HEK293T (cell line): ENCODE results near the gene PDX1.

ENCODE experiments used
- CTCF ChIA-PET: fragments of 350-600 bp; formaldehyde crosslinking; extraction: SDS; loops from one replicate; lab custom pipeline; 2021; ENCODE audit warnings: antibody characterized with exemption, inconsistent platforms; lab: Yijun Ruan, JAX
- POLR2A ChIA-PET: fragments of 350-600 bp; formaldehyde crosslinking; extraction: SDS; loops from one replicate; lab custom pipeline; 2020; ENCODE audit warnings: antibody characterized with exemption, inconsistent platforms; lab: Yijun Ruan, JAX
- DNase-seq: peaks from one replicate; pipeline ENCODE4 v3.0.0; 2012; ENCODE audit warnings: mixed read lengths; ENCODE audit errors: extremely low spot score
- ARNT ChIP-seq: fragments of 450-650 bp; IDR thresholded peaks from 2 replicates; pipeline ENCODE4 v1.6.1; 2017; ENCODE audit warnings: mild to moderate bottlenecking
- BHLHE40 ChIP-seq: fragments of 450-650 bp; IDR thresholded peaks from 2 replicates; pipeline ENCODE4 v1.6.1; 2016; ENCODE audit warnings: mild to moderate bottlenecking, moderate library complexity, borderline replicate concordance
- CTBP1 ChIP-seq: fragments of 450-650 bp; IDR thresholded peaks from 2 replicates; pipeline ENCODE4 v1.6.1; 2016; ENCODE audit warnings: borderline replicate concordance
- ELF4 ChIP-seq: fragments of 450-650 bp; IDR thresholded peaks from 2 replicates; pipeline ENCODE4 v1.6.1; 2017; ENCODE audit warnings: antibody characterized with exemption
- FOXA1 ChIP-seq: fragments of 450-650 bp; IDR thresholded peaks from 2 replicates; pipeline ENCODE4 v1.6.1; 2016; ENCODE audit warnings: mild to moderate bottlenecking
- FOXK2 ChIP-seq: fragments of 450-650 bp; IDR thresholded peaks from 2 replicates; pipeline ENCODE4 v1.6.1; 2016; ENCODE audit warnings: mild to moderate bottlenecking
- FOXM1 ChIP-seq: fragments of 450-650 bp; IDR thresholded peaks from 2 replicates; pipeline ENCODE4 v1.6.1; 2017; ENCODE audit warnings: mild to moderate bottlenecking, borderline replicate concordance
- HDGF ChIP-seq: fragments of 450-650 bp; IDR thresholded peaks from 2 replicates; pipeline ENCODE4 v1.6.1; 2017; ENCODE audit warnings: antibody characterized with exemption, borderline replicate concordance
- L3MBTL2 ChIP-seq: fragments of 450-650 bp; conservative IDR thresholded peaks from 2 replicates; pipeline ENCODE4 v1.6.1; 2016; ENCODE audit warnings: mild to moderate bottlenecking
- LEF1 ChIP-seq: fragments of 450-650 bp; IDR thresholded peaks from 2 replicates; pipeline ENCODE4 v1.6.1; 2017; ENCODE audit warnings: mild to moderate bottlenecking, borderline replicate concordance
- NFRKB ChIP-seq: fragments of 450-650 bp; IDR thresholded peaks from 2 replicates; pipeline ENCODE4 v1.6.1; 2016; ENCODE audit warnings: mild to moderate bottlenecking, moderate library complexity
- PKNOX1 ChIP-seq: fragments of 450-650 bp; IDR thresholded peaks from 2 replicates; pipeline ENCODE4 v1.6.1; 2016
- SP1 ChIP-seq: fragments of 450-650 bp; IDR thresholded peaks from 2 replicates; pipeline ENCODE4 v1.6.1; 2017
- SUZ12 ChIP-seq: fragments of 450-650 bp; IDR thresholded peaks from 2 replicates; pipeline ENCODE4 v1.6.1; 2016; ENCODE audit warnings: mild to moderate bottlenecking
- TARDBP ChIP-seq: fragments of 450-650 bp; IDR thresholded peaks from 2 replicates; pipeline ENCODE4 v1.6.1; 2016
- ZNF384 ChIP-seq: fragments of 450-650 bp; IDR thresholded peaks from 2 replicates; pipeline ENCODE4 v1.6.1; 2016

Gene PDX1

GRCh38 chr13:27972478-27972820, 52.6 kb downstream of the PDX1 start:
- TF ChIP-seq SUZ12 (no peak), FOXK2 (no peak), FOXA1 (no peak), SP1 (no peak), PKNOX1 (no peak), ELF4 (no peak), HDGF (no peak), FOXM1 (no peak), L3MBTL2 (no peak), CTBP1 (no peak), BHLHE40 (no peak), ARNT (no peak), NFRKB (no peak), LEF1 (no peak), ZNF384 (no peak), TARDBP (no peak)
- DNase-seq: no peak
- ChIA-PET POLR2A (no interaction called here), CTCF (interaction anchor here (0.6 to 1.5 kb wide), 2 partner anchors 29 to 146 kb away, joined by 3 read pairs; no protein-coding TSS in a partner anchor)

- POLR2A ChIA-PET: no interaction called here
- DNase-seq: peak; percentile 2
- no peak for TF ChIP-seq FOXM1
- no peak for TF ChIP-seq HDGF
- TF ChIP-seq FOXK2: no peak
- TF ChIP-seq PKNOX1: no peak
- TF ChIP-seq SUZ12: no peak
- no peak for TF ChIP-seq ELF4
- TF ChIP-seq CTBP1: no peak
- no peak for TF ChIP-seq TARDBP
- TF ChIP-seq ZNF384: no peak
- no peak for TF ChIP-seq ARNT
- no peak for TF ChIP-seq LEF1
- TF ChIP-seq NFRKB: no peak
- no peak for TF ChIP-seq BHLHE40
- no peak for TF ChIP-seq SP1
- no peak for TF ChIP-seq FOXA1
- no peak for TF ChIP-seq L3MBTL2
- CTCF ChIA-PET: interaction anchor here (0.6 to 1.5 kb wide), 2 partner anchors 147 to 1043 kb away, joined by 3 read pairs; no protein-coding TSS in a partner anchor
Measured at GRCh38 chr13:27973291-27973690, 53.5 kb downstream of the PDX1 start.

DNA sequence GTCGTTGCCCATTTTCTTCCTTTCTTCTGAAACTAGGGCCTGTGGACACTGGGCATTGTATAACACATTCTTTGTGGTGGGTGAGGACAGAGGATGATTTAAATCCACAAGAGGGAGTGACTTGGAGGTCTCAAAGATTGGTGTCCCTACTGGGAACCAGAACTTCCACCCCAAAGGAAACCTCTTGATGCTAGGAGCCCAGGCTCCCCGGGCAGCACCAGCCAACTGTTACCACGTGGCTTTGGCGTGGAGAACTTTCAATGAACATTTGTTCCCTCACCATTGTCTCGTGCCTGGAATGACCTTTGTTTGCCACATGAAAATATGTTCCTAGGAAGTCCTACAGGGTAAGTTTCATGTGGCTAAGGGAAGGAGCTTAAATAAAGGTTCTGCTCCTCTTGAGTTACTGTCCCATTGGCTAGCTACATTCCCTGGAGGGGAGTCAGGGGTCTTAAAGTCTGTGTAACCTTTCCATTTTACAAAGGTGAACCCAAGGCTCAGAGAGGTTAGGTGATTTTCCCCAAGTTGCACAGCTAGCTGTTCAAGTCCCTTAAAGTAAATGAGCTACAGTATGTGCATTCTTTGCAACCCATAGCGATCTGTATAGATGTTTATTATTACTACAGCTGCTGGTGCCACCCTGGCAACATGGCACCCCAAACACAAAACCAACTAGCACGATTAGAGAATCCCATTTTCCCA, 54.3 kb downstream of the PDX1 start:
- ChIA-PET POLR2A (no interaction called here), CTCF (interaction anchor here (1.5 kb wide), 1 partner anchor 148 kb away, joined by 3 read pairs; no protein-coding TSS in a partner anchor)
- no peak for DNase-seq
- TF ChIP-seq LEF1 (no peak), FOXK2 (no peak)
